PC-9 (cell line): Measurements from ENCODE around the gene ADGRD1. TPM values are rescaled to one million over a fixed set of nuclear protein-coding genes. Genes with fewer than 3 reads are reported as not detected.
"Not testable (repeated sequence)": the region's sequence is repeated elsewhere in the genome, so short reads cannot be mapped to it uniquely, and the experiment has no call there.

Source experiments
- BruUV-seq: library from RNA; stranded (reverse); fragments of 400-500 nt; replicated peaks from 2 replicates; lab custom pipeline; 2021; lab: Mats Ljungman, UMichigan
- CTCF ChIA-PET: fragments of 300-600 bp; sonication (Branson Sonifier 250); formaldehyde crosslinking; loops from one replicate; lab custom pipeline; 2022; ENCODE audit warnings: antibody characterized with exemption; lab: Charles Lee
- POLR2A ChIA-PET: fragments of 300-600 bp; sonication (Branson Sonifier 250); formaldehyde crosslinking; loops from one replicate; lab custom pipeline; 2022; ENCODE audit warnings: antibody characterized with exemption; ENCODE audit not compliant: unreplicated experiment; lab: Charles Lee
- DNase-seq, 2 experiments: peaks; one replicate each; pipeline versions ENCODE4 v3.0.0 to v3.0.0-alpha.2; 2015 to 2022; ENCODE audit warnings: mixed read lengths in 1 of 2
- H2AFZ ChIP-seq: fragments of 200-600 bp; sonication (generic); 2 replicates; pipeline ENCODE4 v1.8.1; 2017; ENCODE audit warnings: antibody characterized with exemption
- H3F3A ChIP-seq: fragments of 200-600 bp; sonication (generic); 2 replicates; pipeline ENCODE4 v1.8.1; 2017; ENCODE audit warnings: antibody characterized with exemption, mild to moderate bottlenecking, low read depth; ENCODE audit not compliant: insufficient read depth
- H3K27ac ChIP-seq: fragments of 200-600 bp; sonication (generic); 2 replicates; pipeline ENCODE4 v1.6.1; 2016; ENCODE audit warnings: mixed run types
- H3K27me3 ChIP-seq: fragments of 200-600 bp; sonication (generic); 2 replicates; pipeline ENCODE4 v1.6.1; 2016; ENCODE audit warnings: low read depth, mixed run types; ENCODE audit not compliant: insufficient read depth
- H3K36me3 ChIP-seq: fragments of 200-600 bp; sonication (generic); 2 replicates; pipeline ENCODE4 v1.6.1; 2016; ENCODE audit warnings: low read depth, mixed run types
- H3K4me1 ChIP-seq: fragments of 200-600 bp; sonication (generic); replicated peaks from 2 replicates; pipeline ENCODE4 v1.6.1; 2016; ENCODE audit warnings: mixed run types; ENCODE audit not compliant: insufficient read depth
- H3K4me2 ChIP-seq: fragments of 200-600 bp; sonication (generic); 2 replicates; pipeline ENCODE4 v1.6.1; 2017; ENCODE audit warnings: mixed run types
- H3K4me3 ChIP-seq: fragments of 200-600 bp; sonication (generic); 2 replicates; pipeline ENCODE4 v1.6.1; 2016; ENCODE audit warnings: mixed run types
- H3K79me2 ChIP-seq: fragments of 200-600 bp; sonication (generic); 2 replicates; pipeline ENCODE4 v1.6.1; 2017; ENCODE audit warnings: low read depth, mixed run types
- H3K9me2 ChIP-seq: fragments of 200-600 bp; sonication (generic); 2 replicates; pipeline ENCODE4 v1.8.1; 2017; ENCODE audit warnings: mild to moderate bottlenecking; ENCODE audit not compliant: insufficient read depth
- H3K9me3 ChIP-seq: fragments of 200-600 bp; sonication (generic); 2 replicates; pipeline ENCODE4 v1.8.1; 2016; ENCODE audit warnings: low read depth; ENCODE audit not compliant: insufficient read depth
- H4K20me1 ChIP-seq: fragments of 200-600 bp; sonication (generic); 2 replicates; pipeline ENCODE4 v1.8.1; 2017; ENCODE audit not compliant: insufficient read depth
- EZH2 ChIP-seq: fragments of 200-600 bp; sonication (generic); IDR thresholded peaks from 2 replicates; pipeline ENCODE4 v1.8.0; 2017; ENCODE audit warnings: antibody characterized with exemption, low read depth
- intact Hi-C: fragments of 100-400 bp; cut with micrococcal nuclease; formaldehyde crosslinking; loops from one replicate; pipeline ENCODE4 v1.10.0; 2022; ENCODE audit not compliant: unreplicated experiment
- total RNA-seq: library from RNA; stranded (reverse); gene quantifications from 2 replicates; pipeline ENCODE4 v1.2.3, GENCODE V29; 2021
- TF ChIP-seq, protein P1 (sequence below): fragments of 200-600 bp; sonication (generic); conservative IDR thresholded peaks from 2 replicates; pipeline ENCODE4 v1.6.1; 2017; ENCODE audit warnings: mixed run types, antibody characterized with exemption, mild to moderate bottlenecking, moderate library complexity

ADGRD1 gene
- total RNA-seq, 1 experiment from 2014 or later: not detected

- POLR2A ChIA-PET: no interaction called here
- H3K36me3 ChIP-seq: no peaks in the 10 kb centered on the region
These were observed 114.5 kb downstream of the ADGRD1 start for GRCh38 chr12:131067981-131068851.

DNA sequence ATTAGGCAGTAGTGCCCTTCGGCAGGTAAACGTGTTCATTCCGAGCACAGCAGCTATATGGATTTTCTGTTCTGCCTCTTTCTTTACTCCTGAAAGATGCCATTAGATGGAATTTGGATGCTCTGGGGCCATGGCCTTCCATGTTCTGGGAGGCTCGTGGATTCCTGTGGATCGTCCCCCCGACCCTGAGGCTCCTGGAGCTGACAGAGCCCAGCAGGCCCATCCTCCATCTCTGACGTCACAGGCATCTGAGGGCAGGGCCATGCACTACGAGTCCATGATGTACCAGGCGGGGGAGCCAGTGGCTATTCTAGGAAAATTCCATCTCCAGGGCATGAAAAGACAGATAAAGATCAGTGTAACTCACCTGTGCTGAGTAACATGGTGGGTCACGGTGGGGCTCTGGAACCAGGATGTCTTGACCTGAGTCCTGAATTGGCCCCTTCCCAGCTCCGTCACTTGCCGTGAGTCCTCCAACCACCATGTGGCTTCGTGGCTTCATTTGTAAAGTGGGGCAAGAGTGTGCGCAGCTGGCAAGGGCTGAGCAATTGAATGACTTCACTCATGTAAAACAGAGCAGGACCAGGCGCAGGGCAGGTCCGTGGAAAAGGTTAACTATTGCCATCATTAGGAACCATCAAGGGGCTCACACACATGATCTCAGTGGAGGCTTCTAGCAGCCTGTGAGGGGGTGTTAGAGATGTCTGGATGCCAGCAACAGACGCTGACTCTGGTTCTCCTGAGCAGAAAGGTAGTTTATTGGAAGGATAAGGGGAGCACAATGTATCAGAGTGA lies 115.4 kb downstream of the ADGRD1 start:
- H3K4me2 ChIP-seq, intact Hi-C loops, DNase-seq, H3F3A ChIP-seq, H3K4me1 ChIP-seq, H3K4me3 ChIP-seq, POLR2A ChIA-PET, H3K9me2 ChIP-seq, CTCF ChIA-PET, H3K36me3 ChIP-seq, BruUV-seq, H3K9me3 ChIP-seq, H4K20me1 ChIP-seq, H3K79me2 ChIP-seq, H3K27ac ChIP-seq, H2AFZ ChIP-seq: not testable (repeated sequence)
- H3K27me3 ChIP-seq: peaks cover 57% of the 10 kb centered on the region

More at GRCh38 chr12:131067981-131068851, 114.5 kb downstream of the ADGRD1 start:
- DNase-seq: no peak
- Histone ChIP-seq H4K20me1 (no peaks in the 10 kb centered on the region), H3K9me2 (no peaks in the 10 kb centered on the region), H3K27me3 (peaks cover 57% of the 10 kb centered on the region), H3K4me2 (no peak overlapping the region), H3K27ac (no peak overlapping the region), H3K79me2 (no peaks in the 10 kb centered on the region), H3F3A (no peaks in the 10 kb centered on the region), H3K4me1 (no peaks in the 10 kb centered on the region), H3K9me3 (no peaks in the 10 kb centered on the region), H3K4me3 (no peak overlapping the region), H2AFZ (no peak overlapping the region)
- TF ChIP-seq, protein P1, sequence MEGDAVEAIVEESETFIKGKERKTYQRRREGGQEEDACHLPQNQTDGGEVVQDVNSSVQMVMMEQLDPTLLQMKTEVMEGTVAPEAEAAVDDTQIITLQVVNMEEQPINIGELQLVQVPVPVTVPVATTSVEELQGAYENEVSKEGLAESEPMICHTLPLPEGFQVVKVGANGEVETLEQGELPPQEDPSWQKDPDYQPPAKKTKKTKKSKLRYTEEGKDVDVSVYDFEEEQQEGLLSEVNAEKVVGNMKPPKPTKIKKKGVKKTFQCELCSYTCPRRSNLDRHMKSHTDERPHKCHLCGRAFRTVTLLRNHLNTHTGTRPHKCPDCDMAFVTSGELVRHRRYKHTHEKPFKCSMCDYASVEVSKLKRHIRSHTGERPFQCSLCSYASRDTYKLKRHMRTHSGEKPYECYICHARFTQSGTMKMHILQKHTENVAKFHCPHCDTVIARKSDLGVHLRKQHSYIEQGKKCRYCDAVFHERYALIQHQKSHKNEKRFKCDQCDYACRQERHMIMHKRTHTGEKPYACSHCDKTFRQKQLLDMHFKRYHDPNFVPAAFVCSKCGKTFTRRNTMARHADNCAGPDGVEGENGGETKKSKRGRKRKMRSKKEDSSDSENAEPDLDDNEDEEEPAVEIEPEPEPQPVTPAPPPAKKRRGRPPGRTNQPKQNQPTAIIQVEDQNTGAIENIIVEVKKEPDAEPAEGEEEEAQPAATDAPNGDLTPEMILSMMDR: no peak
- TF ChIP-seq EZH2: no peak
- intact Hi-C loops: no loop called here
- CTCF ChIA-PET: no interaction called here
- no TSS peak for BruUV-seq

DNA sequence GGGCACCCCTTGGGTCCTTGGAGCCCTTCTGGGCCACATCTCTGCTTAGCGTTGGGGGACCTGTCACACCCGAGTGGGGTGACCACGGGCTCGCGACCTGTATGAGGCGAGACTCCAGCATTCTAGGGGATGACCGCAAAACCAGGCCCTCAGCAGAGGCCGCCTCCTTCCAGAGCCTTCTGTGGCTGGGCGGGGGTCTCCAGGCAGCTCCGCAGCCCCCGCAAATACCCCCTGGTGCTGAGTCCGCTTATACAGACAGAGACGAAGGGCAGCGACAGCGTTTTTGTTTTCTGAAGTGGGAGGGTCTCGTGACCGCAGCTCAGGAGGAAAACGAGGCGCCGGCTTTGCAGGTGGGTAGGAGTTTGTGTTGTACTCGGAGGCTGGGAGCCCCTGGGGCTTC lies 116.4 kb downstream of the ADGRD1 start:
- peaks cover 57% of the 10 kb centered on the region for H3K27me3 ChIP-seq
- intact Hi-C loops, DNase-seq, H3K4me2 ChIP-seq, POLR2A ChIA-PET, H3K27ac ChIP-seq, H3K9me3 ChIP-seq, H2AFZ ChIP-seq, H3K4me3 ChIP-seq, H3K9me2 ChIP-seq, H3K36me3 ChIP-seq, H4K20me1 ChIP-seq, CTCF ChIA-PET, H3F3A ChIP-seq, BruUV-seq, H3K79me2 ChIP-seq, H3K4me1 ChIP-seq: not testable (repeated sequence)

- H3K36me3 ChIP-seq, H4K20me1 ChIP-seq, H3F3A ChIP-seq, H2AFZ ChIP-seq, CTCF ChIA-PET, H3K4me3 ChIP-seq, intact Hi-C loops, H3K9me2 ChIP-seq, H3K4me1 ChIP-seq, DNase-seq, H3K9me3 ChIP-seq, H3K4me2 ChIP-seq, H3K27ac ChIP-seq, BruUV-seq, POLR2A ChIA-PET, H3K79me2 ChIP-seq: not testable (repeated sequence)
- peaks cover 57% of the 10 kb centered on the region for H3K27me3 ChIP-seq
These were observed 117.0 kb downstream of the ADGRD1 start for GRCh38 chr12:131070668-131071067.

- DNase-seq: not testable (repeated sequence)
These were observed 117.6 kb downstream of the ADGRD1 start for GRCh38 chr12:131071234-131071820.

DNA sequence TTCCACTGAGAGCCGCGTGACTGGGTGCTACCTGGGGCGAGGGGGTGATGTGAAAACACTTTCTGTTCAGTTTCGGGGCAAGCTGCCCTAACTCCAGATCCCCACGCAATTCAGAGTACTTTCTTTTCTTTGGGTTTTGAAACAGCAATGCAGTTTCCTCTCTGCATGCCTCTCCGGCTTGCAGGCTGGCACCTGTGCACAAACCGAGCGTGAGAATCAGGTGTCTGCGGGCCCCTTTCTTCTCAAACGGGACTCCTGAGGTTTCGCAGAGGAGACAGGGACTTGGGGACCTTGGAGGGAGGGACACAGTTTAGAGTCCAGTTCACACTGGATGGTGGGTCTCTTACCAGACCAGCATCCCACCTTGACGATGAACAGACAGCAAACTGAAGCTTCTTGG lies 118.2 kb downstream of the ADGRD1 start:
- H3K9me2 ChIP-seq, H3K9me3 ChIP-seq, H3K4me3 ChIP-seq, H2AFZ ChIP-seq, H3K79me2 ChIP-seq, H3F3A ChIP-seq, H3K36me3 ChIP-seq, H3K27ac ChIP-seq, DNase-seq, BruUV-seq, POLR2A ChIA-PET, H3K4me2 ChIP-seq, H3K4me1 ChIP-seq, H4K20me1 ChIP-seq, CTCF ChIA-PET, intact Hi-C loops: not testable (repeated sequence)
- peaks cover 57% of the 10 kb centered on the region for H3K27me3 ChIP-seq

More at GRCh38 chr12:131071234-131071820, 117.6 kb downstream of the ADGRD1 start:
- CTCF ChIA-PET, H3F3A ChIP-seq, H3K4me1 ChIP-seq, H3K4me2 ChIP-seq, H2AFZ ChIP-seq, H3K9me2 ChIP-seq, H4K20me1 ChIP-seq, H3K36me3 ChIP-seq, H3K79me2 ChIP-seq, H3K4me3 ChIP-seq, H3K27ac ChIP-seq, H3K9me3 ChIP-seq, POLR2A ChIA-PET, BruUV-seq, intact Hi-C loops: not testable (repeated sequence)
- H3K27me3 ChIP-seq: peaks cover 57% of the 10 kb centered on the region
